GM18511 (cell line): ENCODE data around the gene DOLPP1.
"Not testable (repeated sequence)": the region's sequence is repeated elsewhere in the genome, so short reads cannot be mapped to it uniquely, and the experiment has no call there.

Experiments used
- ATAC-seq: cut with Tn5 transposase; IDR thresholded peaks from one replicate; pipeline ENCODE4 v1.9.1; 2021; ENCODE audit warnings: mild to moderate bottlenecking, moderate library complexity; ENCODE audit not compliant: unreplicated experiment

Gene DOLPP1

GRCh38 chr9:129109952-129110739 lies 29.2 kb downstream of the DOLPP1 start:
- no peak for ATAC-seq

DNA sequence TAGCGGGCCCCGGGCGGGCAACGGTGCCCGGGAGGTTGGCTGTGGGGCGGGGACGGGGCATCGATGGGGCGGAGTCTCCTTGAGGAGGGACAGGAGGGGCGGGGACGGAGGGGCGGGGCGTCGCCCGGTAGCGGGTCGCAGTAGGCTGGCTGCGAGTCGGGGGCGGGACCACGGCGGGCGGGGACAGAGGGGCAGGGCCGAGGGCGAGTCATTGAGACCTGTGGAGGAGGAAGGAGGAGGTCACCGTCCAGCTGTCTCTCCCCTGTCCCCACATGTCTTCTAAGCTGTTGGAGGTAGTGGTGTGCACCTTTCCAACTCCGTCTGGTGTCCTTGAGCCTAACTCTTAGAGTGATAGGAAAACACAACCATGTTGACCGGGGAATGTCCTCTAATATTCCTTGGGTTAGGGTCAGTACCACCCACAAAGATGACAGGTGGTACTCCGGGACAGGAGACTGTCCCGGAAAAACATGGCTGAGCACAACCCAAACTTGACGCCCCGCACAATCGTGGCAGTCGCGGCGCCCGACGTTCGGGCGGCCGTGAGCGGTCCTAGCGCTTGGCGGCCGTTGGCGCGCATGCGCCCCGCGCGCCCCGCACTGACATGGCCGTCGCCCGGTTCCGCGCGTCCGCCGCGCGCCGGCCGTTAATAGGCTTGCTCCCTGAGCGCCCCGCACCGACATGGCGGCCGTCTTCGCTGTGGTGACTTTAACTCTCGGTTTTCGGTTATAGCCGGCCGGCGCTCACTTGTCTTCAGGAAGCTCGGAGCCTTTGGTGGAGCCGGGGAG lies 30.0 kb downstream of the DOLPP1 start, which contains the start of the genes CRAT and PTPA:
Gene CRAT (minus strand): TSS at position 54 of the 788 bp plus-strand sequence. CDS start 284 bp downstream, outside the sequence.
Gene PTPA (plus strand): TSS at position 676 of the 788 bp plus-strand sequence. CDS start 186 bp downstream, outside the sequence.
- peak; percentile 83 for ATAC-seq

GRCh38 chr9:129111528-129112151 lies 30.7 kb downstream of the DOLPP1 start:
- no peak for ATAC-seq

DNA sequence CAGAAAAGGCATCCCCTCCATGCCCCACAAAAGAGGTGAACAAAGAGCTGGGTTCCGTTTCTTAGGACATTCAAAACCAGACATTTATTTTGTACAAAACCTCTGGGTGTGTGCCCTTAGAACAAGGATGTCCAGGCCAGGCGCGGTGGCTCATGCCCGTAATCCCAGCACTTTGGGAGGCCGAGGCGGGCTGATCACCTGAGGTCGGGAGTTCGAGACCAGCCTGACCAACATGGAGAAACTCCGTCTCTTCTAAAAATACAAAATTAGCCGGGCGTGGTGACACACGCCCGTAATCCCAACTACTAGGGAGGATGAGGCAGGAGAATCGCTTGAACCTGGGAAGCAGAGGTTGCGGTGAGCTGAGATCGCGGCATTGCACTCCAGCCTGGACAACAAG lies 31.6 kb downstream of the DOLPP1 start:
- ATAC-seq: not testable (repeated sequence)

- ATAC-seq: no peak
These were observed 32.9 kb downstream of the DOLPP1 start for GRCh38 chr9:129113645-129114304.

- no peak for ATAC-seq
These were observed 37.9 kb downstream of the DOLPP1 start for GRCh38 chr9:129118799-129119198.

DNA sequence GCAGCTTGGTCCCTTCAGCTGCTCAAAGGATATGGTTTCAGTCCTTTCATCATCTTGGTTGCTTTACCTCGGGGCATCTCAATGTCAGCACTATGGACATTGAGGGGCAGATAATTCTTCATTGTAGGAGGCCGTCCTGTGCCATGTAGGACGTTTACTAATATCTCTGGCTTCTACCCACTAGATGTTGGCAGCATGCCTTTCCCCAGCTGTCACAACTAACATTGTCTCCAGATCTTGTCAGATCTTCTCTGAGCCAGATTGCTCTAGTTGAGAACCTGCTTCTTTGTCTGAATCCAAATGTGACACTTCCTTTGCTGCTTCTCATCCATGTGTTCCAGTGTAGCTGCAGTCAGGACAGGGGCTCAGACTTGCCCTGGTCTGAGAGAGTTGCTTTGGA lies 40.6 kb downstream of the DOLPP1 start:
- ATAC-seq: no peak

DNA sequence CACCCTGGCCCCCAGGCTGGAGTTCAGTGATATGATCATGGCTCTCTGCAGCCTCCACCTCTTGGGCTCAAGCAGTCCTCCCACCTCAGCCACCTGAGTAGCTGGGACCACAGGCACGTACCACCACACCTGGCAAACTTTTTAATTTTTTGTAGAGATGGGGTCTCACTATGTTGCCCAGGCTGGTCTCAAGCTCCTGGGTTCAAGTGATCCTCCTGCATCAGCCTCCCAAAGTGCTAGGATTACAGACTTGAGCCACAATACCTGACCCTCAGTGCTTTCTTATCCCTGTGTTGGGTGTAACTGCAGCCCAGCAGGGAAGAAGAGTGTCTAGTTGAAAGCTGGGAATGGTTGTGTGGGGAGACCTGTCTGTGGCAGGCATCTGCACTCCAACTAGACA lies 41.2 kb downstream of the DOLPP1 start:
- no peak for ATAC-seq

DNA sequence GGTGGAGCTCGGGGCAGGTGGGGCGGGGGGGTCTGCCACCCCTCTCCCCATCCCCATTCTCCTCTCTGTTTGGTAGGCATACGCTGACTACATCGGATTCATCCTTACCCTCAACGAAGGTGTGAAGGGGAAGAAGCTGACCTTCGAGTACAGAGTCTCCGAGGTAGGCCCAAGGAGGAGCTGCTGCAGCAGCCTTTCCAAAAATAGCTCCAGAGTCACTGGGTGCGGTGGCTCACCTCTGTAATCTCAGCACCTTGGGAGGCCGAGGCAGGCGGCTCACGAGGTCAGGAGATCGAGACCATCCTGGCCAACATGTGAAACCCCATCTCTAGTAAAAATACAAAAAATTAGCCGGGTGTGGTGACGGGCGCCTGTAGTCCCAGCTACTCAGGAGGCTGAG lies 42.1 kb downstream of the DOLPP1 start:
- not testable (repeated sequence) for ATAC-seq

- ATAC-seq: no peak
These were observed 43.7 kb downstream of the DOLPP1 start for GRCh38 chr9:129124506-129125069.

GRCh38 chr9:129125478-129125877 lies 44.6 kb downstream of the DOLPP1 start:
- no peak for ATAC-seq

DNA sequence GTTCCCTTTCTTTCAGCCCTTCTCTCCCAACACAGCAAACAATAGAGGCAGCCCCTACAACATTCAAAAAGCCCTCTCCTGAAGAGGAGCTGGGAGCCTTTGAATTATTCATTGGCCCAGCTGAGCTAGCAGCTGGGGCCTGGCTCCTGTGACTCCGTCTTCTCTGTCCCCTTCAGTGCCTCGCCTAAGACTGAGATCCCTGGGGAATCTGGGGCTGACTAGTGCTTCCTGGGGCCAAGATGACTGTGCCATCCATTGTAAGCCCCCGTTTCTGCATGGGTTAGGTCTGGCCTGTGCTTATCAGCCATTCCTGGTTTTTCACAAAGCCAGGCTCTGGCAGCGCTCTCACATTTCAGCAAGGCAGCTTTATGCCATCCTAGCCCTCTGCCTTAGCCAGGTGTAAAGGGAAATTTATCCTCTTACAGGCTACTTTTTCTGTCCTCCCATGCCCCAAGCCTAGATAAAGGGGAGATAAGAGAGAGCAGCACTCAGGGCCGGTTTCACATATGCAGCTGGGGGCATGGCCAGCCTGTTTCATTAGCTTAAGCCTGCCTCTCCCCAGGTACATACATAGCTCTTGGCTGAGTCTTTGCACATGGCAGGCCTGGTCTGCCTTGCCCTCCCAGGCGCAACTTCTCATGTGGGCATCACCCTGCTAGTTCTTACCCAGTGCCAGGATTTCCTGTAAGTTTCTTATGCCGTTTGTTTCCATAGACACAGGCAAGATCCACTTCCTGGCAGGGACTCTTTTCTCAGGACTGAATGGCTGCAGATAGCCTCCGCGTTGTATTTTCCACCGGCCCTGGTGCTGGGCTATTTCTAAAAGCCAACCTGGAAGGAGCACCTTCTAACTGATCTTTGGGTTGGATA lies 46.1 kb downstream of the DOLPP1 start:
- ATAC-seq: no peak

DNA sequence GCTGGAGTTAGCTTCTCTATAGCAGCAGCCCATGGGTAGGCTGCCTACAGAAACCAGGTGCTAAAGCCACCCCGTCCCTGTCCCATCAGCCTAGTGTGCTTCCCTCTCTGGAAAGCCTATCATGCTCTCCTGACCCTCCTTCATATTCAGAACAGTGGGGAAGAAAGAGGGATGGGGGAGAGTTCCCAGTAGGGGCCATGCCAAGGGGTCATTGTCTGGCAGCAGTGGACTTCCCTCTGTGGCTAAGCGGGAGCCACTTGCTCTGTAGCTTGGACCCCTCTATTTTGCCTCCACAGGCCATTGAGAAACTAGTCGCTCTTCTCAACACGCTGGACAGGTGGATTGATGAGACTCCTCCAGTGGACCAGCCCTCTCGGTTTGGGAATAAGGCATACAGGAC lies 47.8 kb downstream of the DOLPP1 start:
- no peak for ATAC-seq

DNA sequence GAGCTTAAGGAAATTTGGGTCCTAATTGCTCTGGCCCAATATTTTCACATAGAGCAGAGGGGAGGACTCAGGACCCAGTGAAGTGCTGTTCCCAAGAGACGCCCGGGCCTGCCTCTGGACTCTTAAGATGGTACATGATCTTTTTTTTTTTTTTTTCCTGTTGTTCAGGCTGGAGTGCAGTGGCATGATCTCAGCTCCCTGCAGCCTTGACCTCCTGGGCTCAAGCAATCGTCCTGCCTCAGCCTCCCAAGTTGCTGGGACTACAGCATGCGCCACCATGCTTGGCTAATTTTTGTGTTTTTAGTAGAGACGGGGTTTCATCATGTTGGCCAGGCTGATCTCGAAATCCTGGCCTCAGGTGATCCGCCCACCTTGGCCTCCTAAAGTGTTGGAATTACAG lies 49.4 kb downstream of the DOLPP1 start:
- not testable (repeated sequence) for ATAC-seq

DNA sequence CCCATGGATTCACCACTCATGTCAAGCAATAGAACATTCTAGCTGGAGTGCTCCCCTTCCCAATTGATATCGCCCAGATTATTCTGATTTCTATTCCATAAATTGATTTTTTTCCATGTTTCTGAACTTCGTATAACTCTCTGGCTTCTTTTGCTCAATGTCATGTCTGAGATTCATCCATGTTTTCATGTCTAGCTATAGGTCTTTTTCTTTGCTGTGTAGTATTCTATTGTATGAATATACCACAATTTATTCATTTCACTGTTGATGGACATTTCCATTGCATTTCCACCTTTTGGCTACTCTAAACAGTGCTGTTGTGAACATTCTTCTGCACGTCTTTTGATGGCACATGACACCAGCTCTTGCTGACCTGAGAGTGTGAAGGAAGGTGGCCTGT lies 49.9 kb downstream of the DOLPP1 start:
- no peak for ATAC-seq

- no peak for ATAC-seq
These were observed 50.6 kb downstream of the DOLPP1 start for GRCh38 chr9:129131300-129132145.

GRCh38 chr9:129133082-129133481 lies 52.2 kb downstream of the DOLPP1 start:
- ATAC-seq: no peak

DNA sequence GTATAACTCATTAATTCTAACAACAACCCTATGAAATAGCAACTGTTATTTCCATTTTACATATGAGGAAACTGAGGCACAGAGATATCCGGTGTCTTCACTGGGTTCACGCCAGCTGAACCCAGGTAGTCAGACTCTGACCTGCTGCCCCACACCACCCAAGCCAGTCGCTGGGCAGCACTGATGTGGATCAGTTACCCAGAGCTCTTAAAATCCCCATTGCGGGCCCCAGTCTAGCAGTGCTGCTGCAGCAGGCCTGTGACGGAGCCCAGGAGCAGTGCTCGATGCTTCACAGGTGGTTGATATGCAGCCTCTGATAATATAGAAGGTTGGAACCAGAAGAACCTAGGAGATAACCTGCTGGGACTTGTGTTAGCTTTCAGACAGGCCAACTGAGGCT lies 54.6 kb downstream of the DOLPP1 start:
- ATAC-seq: no peak
